ENCODE data around the gene POU2AF1. TPM values are rescaled to one million over a fixed set of nuclear protein-coding genes. Genes with fewer than 3 reads are reported as not detected.

POU2AF1 gene
- polyA plus RNA-seq, 1 donor (not counting 4 experiments of a cell fraction or from before 2014, with no cell fraction given) = not detected

DNA sequence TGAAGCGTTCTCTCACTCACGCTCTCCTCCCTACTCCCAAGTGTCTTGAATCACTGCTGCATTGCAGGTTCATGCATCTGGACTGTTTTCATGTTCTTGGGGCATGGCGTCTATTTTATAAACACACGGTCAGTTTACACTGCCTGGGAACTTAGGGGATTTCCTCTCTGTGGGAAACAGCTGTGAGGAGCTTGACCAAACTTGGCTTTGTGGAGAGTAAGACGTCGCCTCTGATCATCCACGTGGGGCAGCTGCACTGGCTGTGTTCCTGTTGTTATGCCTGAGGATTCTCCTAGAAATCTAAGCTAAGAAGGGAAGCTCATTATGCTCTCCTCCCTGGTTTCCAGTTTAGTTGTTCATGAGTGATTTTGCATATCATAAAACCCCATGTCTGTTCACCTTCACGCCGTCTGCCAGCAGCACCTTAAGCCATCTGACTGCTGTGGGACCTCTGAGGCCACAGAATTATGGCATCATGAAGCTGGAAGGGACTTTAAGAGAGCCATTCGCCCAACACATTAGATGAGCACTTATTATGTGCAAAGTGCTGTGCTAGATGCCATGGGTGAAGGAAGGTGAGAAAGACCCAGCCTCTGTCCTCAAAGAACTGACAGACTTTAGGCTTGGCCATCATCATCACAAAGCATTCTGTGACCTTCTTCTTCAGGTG, 38.8 kb upstream of the POU2AF1 start:
- no peak for DNase-seq (ENCODE audit: low read depth, low spot score)
- H3K27me3 ChIP-seq (ENCODE audit: control insufficient read depth, extremely low read depth, insufficient read depth, low read length) = peaks cover 6% of the 10 kb centered on the region
- H2AFZ ChIP-seq (ENCODE audit: control insufficient read depth, low read length) = no peak overlapping the region
- H3K79me2 ChIP-seq (ENCODE audit: control insufficient read depth, insufficient read depth, low read length) = no peaks in the 10 kb centered on the region
- no peaks in the 10 kb centered on the region for H3K9me1 ChIP-seq (ENCODE audit: control insufficient read depth, extremely low read depth, insufficient read depth, low read length)
- dilution Hi-C loops (cut with MboI; ENCODE audit: extremely low pct_ligation_motif_present, low sequenced_read_pairs) = no loop called here
- H3K4me1 ChIP-seq (ENCODE audit: control insufficient read depth, extremely low read depth, insufficient read depth, low read length) = no peaks in the 10 kb centered on the region
- H3K4me3 ChIP-seq (ENCODE audit: control insufficient read depth in 2 of 3, extremely low read depth in 1 of 3, insufficient read depth in 2 of 3, low read depth in 1 of 3, low read length in 3 of 3) = no peak overlapping the region
- no peak for TF ChIP-seq EZH2 (IDR thresholded peaks at IDR 0.05; ENCODE audit: low read length)
- TF ChIP-seq, protein P1, sequence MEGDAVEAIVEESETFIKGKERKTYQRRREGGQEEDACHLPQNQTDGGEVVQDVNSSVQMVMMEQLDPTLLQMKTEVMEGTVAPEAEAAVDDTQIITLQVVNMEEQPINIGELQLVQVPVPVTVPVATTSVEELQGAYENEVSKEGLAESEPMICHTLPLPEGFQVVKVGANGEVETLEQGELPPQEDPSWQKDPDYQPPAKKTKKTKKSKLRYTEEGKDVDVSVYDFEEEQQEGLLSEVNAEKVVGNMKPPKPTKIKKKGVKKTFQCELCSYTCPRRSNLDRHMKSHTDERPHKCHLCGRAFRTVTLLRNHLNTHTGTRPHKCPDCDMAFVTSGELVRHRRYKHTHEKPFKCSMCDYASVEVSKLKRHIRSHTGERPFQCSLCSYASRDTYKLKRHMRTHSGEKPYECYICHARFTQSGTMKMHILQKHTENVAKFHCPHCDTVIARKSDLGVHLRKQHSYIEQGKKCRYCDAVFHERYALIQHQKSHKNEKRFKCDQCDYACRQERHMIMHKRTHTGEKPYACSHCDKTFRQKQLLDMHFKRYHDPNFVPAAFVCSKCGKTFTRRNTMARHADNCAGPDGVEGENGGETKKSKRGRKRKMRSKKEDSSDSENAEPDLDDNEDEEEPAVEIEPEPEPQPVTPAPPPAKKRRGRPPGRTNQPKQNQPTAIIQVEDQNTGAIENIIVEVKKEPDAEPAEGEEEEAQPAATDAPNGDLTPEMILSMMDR (optimal IDR thresholded peaks at IDR 0.05 in 1 of 3, IDR thresholded peaks at IDR 0.05 in 1 of 3, conservative IDR thresholded peaks at IDR 0.05 in 1 of 3; ENCODE audit: extremely low read depth in 1 of 3, insufficient read depth in 2 of 3, low read length in 3 of 3) = no peak
- no peaks in the 10 kb centered on the region for H3K9me3 ChIP-seq (ENCODE audit: control insufficient read depth, low read depth, low read length)
- H3K27ac ChIP-seq (ENCODE audit: control insufficient read depth, insufficient read depth, low read length) = no peak overlapping the region
- no peaks in the 10 kb centered on the region for H3K36me3 ChIP-seq (ENCODE audit: control insufficient read depth in 2 of 2, extremely low read depth in 1 of 2, insufficient read depth in 2 of 2, low read length in 2 of 2)
- no peak overlapping the region for H3K4me2 ChIP-seq (ENCODE audit: control insufficient read depth, extremely low read depth, insufficient read depth, low read depth, low read length)
- no peaks in the 10 kb centered on the region for H4K20me1 ChIP-seq (ENCODE audit: control insufficient read depth, extremely low read depth, insufficient read depth, low read length)
- no peak for FAIRE-seq
- H3K9ac ChIP-seq (ENCODE audit: control insufficient read depth, extremely low read depth, insufficient read depth, low read length) = no peak overlapping the region

DNA sequence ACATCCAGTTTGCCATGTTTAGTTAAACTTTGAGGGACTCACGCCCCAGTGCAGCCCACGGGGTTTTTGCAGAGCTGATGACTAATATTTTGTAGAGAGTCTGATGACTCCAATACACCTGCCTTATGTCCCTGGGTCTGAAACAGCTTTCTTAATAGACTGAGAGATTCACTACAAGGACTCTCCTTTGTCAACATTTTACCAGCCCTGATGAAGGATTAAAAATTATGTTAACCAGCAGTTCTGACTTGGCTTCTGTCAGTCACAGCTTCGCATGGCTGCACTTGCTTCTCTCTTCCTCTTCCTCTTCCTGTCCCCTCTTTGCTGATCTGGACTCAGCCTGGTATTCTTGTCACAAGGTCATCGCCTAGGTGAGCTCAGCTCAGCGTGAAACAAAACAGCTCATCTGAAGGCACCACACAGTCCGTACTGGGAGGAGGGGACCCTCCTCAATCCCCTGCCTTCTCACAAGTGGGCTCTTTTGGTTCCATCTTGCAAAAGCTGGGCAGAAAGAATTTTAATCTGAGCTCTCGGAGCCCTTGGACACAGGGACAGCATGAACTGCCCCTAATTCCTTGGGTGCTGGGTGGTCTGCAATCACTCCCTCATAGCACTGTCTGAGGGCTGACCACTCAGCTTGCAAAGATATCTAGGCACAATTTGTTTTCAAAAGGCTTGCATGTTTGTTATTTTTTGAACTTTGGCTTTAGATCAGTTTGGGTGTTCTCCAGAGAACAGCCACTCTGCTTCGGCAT, 38.1 kb upstream of the POU2AF1 start:
- Histone ChIP-seq H3K27me3 (ENCODE audit: control insufficient read depth, extremely low read depth, insufficient read depth, low read length) (peaks cover 6% of the 10 kb centered on the region), H2AFZ (ENCODE audit: control insufficient read depth, low read length) (no peak overlapping the region), H3K36me3 (ENCODE audit: control insufficient read depth in 2 of 2, extremely low read depth in 1 of 2, insufficient read depth in 2 of 2, low read length in 2 of 2) (no peaks in the 10 kb centered on the region), H3K9ac (ENCODE audit: control insufficient read depth, extremely low read depth, insufficient read depth, low read length) (no peak overlapping the region), H3K9me3 (ENCODE audit: control insufficient read depth, low read depth, low read length) (no peaks in the 10 kb centered on the region), H3K9me1 (ENCODE audit: control insufficient read depth, extremely low read depth, insufficient read depth, low read length) (no peaks in the 10 kb centered on the region), H4K20me1 (ENCODE audit: control insufficient read depth, extremely low read depth, insufficient read depth, low read length) (no peaks in the 10 kb centered on the region), H3K27ac (ENCODE audit: control insufficient read depth, insufficient read depth, low read length) (no peak overlapping the region), H3K79me2 (ENCODE audit: control insufficient read depth, insufficient read depth, low read length) (no peaks in the 10 kb centered on the region), H3K4me1 (ENCODE audit: control insufficient read depth, extremely low read depth, insufficient read depth, low read length) (no peaks in the 10 kb centered on the region), H3K4me2 (ENCODE audit: control insufficient read depth, extremely low read depth, insufficient read depth, low read depth, low read length) (no peak overlapping the region), H3K4me3 (ENCODE audit: control insufficient read depth in 2 of 3, extremely low read depth in 1 of 3, insufficient read depth in 2 of 3, low read depth in 1 of 3, low read length in 3 of 3) (no peak overlapping the region)
- no peak for TF ChIP-seq EZH2 (IDR thresholded peaks at IDR 0.05; ENCODE audit: low read length)
- TF ChIP-seq, protein P1 (optimal IDR thresholded peaks at IDR 0.05 in 1 of 3, IDR thresholded peaks at IDR 0.05 in 1 of 3, conservative IDR thresholded peaks at IDR 0.05 in 1 of 3; ENCODE audit: extremely low read depth in 1 of 3, insufficient read depth in 2 of 3, low read length in 3 of 3) = no peak
- dilution Hi-C loops (cut with MboI; ENCODE audit: extremely low pct_ligation_motif_present, low sequenced_read_pairs) = no loop called here
- no peak for FAIRE-seq
- no peak for DNase-seq (ENCODE audit: low read depth, low spot score)

Measured in keratinocyte (primary cell).